Activated CD4-positive, alpha-beta T cell treated with anti-CD3 and anti-CD28 coated beads, Interleukin-2, amount 10 ng/mL, durations not matched to agents 24 days and 14 days (primary cell): ENCODE measurements around the gene HSPB2. TPM values are rescaled to one million over a fixed set of nuclear protein-coding genes. Genes with fewer than 3 reads are reported as not detected.
"Not testable (repeated sequence)": the region's sequence is repeated elsewhere in the genome, so short reads cannot be mapped to it uniquely, and the experiment has no call there.

Experiments
- DNase-seq: peaks from one replicate; pipeline ENCODE4 v3.0.0; 2022
- H3K27ac Mint-ChIP-seq: one replicate; pipeline ENCODE4 v1.8.0; 2022; ENCODE audit warnings: mild to moderate bottlenecking, mixed read lengths
- H3K27me3 Mint-ChIP-seq: one replicate; pipeline ENCODE4 v1.8.0; 2022; ENCODE audit warnings: mixed read lengths
- H3K36me3 Mint-ChIP-seq: one replicate; pipeline ENCODE4 v1.8.0; 2022; ENCODE audit warnings: low read depth, mild to moderate bottlenecking, mixed read lengths
- H3K4me1 Mint-ChIP-seq: one replicate; pipeline ENCODE4 v1.8.0; 2021; ENCODE audit warnings: mixed read lengths
- H3K4me3 Mint-ChIP-seq: one replicate; pipeline ENCODE4 v1.8.0; 2022; ENCODE audit warnings: mild to moderate bottlenecking, moderate library complexity, mixed read lengths
- H3K9me3 Mint-ChIP-seq: one replicate; pipeline ENCODE4 v1.8.0; 2021; ENCODE audit warnings: mixed read lengths
- intact Hi-C: fragments of 100-400 bp; cut with micrococcal nuclease; formaldehyde crosslinking; loops from one replicate; pipeline ENCODE4 v1.15.1; 2023
- total RNA-seq: library from RNA; stranded (reverse); gene quantifications from 2 replicates; pipeline ENCODE4 v1.2.3, GENCODE V29; 2022

Gene HSPB2, protein sequence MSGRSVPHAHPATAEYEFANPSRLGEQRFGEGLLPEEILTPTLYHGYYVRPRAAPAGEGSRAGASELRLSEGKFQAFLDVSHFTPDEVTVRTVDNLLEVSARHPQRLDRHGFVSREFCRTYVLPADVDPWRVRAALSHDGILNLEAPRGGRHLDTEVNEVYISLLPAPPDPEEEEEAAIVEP
- total RNA-seq, result not detected in 2 replicates

DNA sequence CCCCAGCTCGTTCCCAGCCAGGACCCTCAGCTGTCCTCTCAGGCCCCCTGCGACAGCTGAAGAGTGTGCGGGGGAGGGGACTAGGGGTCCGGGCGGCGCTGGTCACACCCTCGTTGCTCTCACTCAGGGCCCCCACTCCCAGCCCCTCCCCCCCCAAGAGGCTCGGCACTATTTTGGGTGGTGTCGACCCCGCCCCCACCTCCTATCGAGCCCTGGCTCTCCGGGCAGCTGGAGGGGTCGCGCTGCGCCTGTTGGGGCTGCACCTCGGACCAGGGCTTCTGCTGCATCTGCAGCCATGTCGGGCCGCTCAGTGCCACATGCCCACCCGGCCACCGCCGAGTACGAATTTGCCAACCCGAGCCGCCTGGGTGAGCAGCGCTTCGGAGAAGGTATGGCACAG lies at the start of gene HSPB2:
Gene HSPB2, plus strand, starts transcription at position 200 of the 400 bp plus-strand sequence. Its CDS starts 96 bp downstream, at position 296.
- no peaks in the 10 kb centered on the region for H3K36me3 Mint-ChIP-seq
- H3K9me3 Mint-ChIP-seq, result no peaks in the 10 kb centered on the region
- no peak within 1 kb of the TSS for H3K27ac Mint-ChIP-seq
- peaks cover 60% of the 10 kb centered on the region for H3K27me3 Mint-ChIP-seq
- H3K4me3 Mint-ChIP-seq, result no peak within 1 kb of the TSS
- no peak for DNase-seq
- H3K4me1 Mint-ChIP-seq, result no peaks in the 10 kb centered on the region
- intact Hi-C loops, result no loop called here

DNA sequence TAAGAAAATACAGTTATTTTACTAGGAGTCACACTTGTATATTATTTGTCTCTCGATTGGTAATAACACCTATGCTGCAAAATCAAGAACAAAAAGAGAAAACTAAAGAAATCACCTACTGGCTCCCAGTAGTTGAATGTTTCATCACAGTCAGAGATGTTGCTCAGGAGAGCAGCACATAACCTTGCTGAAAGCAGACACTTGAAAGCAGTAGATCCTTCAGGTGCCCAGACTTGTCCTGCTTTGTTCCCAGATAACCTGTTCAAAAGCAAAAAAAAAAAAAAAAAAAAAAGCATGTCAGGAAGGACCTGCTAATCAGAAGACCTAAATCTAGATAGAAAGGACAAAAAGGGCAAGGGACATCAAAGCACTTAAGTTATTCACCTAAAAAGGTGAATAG lies 42.4 kb upstream of the HSPB2 start:
- H3K4me3 Mint-ChIP-seq, result peak overlapping the region; percentile 28
- no peak for DNase-seq
- intact Hi-C loops, result loop anchor here (2.0 to 10.0 kb wide), 4 partner anchors 57 to 415 kb away; partner anchors contain the start of genes DLAT and SIK2
- H3K9me3 Mint-ChIP-seq, result no peaks in the 10 kb centered on the region
- peaks cover 11% of the 10 kb centered on the region for H3K4me1 Mint-ChIP-seq
- peaks cover 38% of the 10 kb centered on the region for H3K36me3 Mint-ChIP-seq
- H3K27me3 Mint-ChIP-seq, result no peaks in the 10 kb centered on the region
- no peak overlapping the region for H3K27ac Mint-ChIP-seq

DNA sequence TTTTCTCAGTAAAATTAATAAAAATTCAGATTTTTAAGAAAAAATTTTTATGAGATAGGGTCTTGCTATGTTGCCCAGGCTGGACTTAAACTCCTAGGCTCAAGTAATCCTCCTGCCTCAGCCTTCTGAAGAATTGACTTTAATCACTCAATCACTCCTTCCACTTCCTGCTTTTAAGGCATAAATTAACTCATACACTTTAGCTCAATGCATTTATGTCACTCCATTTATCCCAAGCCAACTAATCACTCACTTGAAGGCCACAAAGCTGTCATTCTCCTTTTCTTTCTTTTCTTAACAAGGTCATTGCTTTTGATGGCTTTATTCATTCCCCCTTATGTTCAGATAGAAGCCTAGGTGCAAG lies 42.0 kb upstream of the HSPB2 start:
- Mint-ChIP-seq H3K27ac (peak overlapping the region; percentile 90), H3K4me3 (peak overlapping the region; percentile 96), H3K27me3 (no peaks in the 10 kb centered on the region), H3K36me3 (peaks cover 36% of the 10 kb centered on the region), H3K9me3 (no peaks in the 10 kb centered on the region), H3K4me1 (peaks cover 11% of the 10 kb centered on the region)
- intact Hi-C loops, result loop anchor here (2.0 to 10.0 kb wide), 4 partner anchors 56 to 414 kb away; partner anchors contain the start of genes DLAT and SIK2
- no peak for DNase-seq

DNA sequence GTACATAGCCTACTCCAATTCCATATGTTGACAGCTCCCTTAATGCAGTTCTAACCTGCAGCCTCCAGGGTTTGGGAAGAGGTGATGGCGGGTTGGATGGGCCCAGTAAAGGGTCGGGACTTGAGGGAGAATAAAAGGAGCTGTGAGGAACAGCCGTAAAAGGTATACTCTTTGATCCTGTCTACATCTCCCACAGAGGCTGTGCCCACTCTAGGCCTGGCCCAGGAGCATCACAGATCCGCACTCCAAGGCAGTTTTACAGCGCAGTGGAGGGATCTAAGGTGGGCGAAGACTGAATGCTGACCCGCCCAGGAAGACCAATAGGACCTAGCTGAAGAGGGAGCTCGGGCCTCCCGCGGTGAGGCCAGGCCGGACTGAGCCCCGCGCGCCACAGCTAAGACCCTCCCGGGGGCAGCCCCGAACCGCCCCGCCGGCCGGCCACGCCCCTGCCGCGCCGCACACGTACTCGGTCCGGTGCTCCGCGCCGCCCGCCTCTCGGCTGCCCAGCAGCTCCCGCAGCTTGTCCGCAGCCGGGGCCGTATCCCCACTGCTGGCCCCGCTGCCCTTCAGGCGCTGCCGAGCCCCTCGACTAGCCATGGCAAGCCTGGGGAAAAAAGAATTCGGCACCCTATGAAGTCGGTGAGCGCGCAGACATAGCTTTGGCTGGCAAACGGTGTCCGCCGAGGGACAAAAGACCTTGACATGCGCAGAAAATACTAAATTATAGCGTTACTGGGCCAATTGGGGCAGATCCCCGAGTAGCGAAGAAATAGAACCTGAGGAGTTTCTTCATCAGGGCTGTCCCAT lies 41.4 kb upstream of the HSPB2 start, which contains the start of gene ALG9:
Gene ALG9, minus strand, starts transcription at position 696 of the 807 bp plus-strand sequence. Its CDS starts 99 bp downstream, at position 597.
- peaks cover 35% of the 10 kb centered on the region for H3K36me3 Mint-ChIP-seq
- H3K4me3 Mint-ChIP-seq, result peak within 1 kb of the TSS; percentile 96
- no peaks in the 10 kb centered on the region for H3K27me3 Mint-ChIP-seq
- intact Hi-C loops, result loop anchor here (1.0 to 10.0 kb wide), 5 partner anchors 8 to 414 kb away; partner anchors contain the start of genes CFAP68, DLAT, FDXACB1 and SIK2
- peak; percentile 97 for DNase-seq
- H3K27ac Mint-ChIP-seq, result peak within 1 kb of the TSS; percentile 90
- H3K4me1 Mint-ChIP-seq, result peaks cover 11% of the 10 kb centered on the region
- no peaks in the 10 kb centered on the region for H3K9me3 Mint-ChIP-seq

DNA sequence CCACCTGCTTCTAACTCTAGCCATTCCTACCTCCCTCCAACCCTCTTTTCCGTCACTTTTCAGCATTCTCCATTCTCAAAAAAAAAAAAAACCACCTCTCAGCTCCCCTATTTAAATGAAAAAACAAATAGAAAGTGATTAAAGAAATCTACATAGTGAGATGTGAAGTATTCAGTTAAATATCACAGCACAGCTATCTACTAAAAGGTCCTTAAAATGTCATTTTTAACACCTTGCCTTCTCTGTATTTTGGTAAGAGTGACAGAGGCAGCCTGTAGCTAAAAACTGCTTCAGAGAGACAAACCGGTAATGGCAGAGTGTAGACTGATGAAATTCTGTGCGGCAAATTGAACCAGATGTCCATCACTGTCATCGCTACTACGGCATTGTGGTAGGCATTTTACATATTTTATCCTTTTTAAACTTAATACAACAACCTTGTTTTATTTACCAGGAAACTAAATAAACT lies 40.8 kb upstream of the HSPB2 start:
- no peak for DNase-seq
- Mint-ChIP-seq H3K4me1 (peaks cover 11% of the 10 kb centered on the region), H3K36me3 (peaks cover 29% of the 10 kb centered on the region), H3K4me3 (peak overlapping the region; percentile 96), H3K27me3 (no peaks in the 10 kb centered on the region), H3K27ac (peak overlapping the region; percentile 76), H3K9me3 (no peaks in the 10 kb centered on the region)
- intact Hi-C loops, result loop anchor here (1.0 to 10.0 kb wide), 5 partner anchors 8 to 413 kb away; partner anchors contain the start of genes CFAP68, DLAT, FDXACB1 and SIK2

DNA sequence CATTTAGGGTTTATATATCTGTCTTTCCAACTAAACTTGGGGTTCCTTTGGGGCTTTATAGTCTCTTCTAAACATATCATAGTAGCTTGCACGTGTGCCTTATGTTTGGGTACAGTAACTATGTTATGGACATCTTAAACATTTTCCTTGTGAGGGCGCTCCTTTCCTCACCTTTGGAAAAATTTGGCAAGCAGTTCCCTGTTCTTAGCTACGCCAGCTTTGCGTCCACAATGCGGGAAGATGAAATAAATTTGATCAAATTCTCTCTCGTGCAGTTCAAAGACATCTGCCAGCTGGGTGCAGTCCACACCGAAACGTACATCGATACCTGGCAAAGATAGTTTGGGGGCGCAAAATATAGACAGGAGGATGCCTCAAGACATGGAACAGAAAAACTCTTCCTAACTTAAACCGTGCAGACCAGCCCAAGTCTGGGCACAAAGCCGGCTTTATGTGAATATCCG lies 34.1 kb upstream of the HSPB2 start:
- no peaks in the 10 kb centered on the region for H3K9me3 Mint-ChIP-seq
- H3K4me1 Mint-ChIP-seq, result peaks cover 10% of the 10 kb centered on the region
- peaks cover 12% of the 10 kb centered on the region for H3K36me3 Mint-ChIP-seq
- peak overlapping the region; percentile 95 for H3K4me3 Mint-ChIP-seq
- no peaks in the 10 kb centered on the region for H3K27me3 Mint-ChIP-seq
- peak overlapping the region; percentile 99 for H3K27ac Mint-ChIP-seq
- intact Hi-C loops, result loop anchor here (2.0 to 10.0 kb wide), 5 partner anchors 104 to 501 kb away; partner anchors contain the start of genes DLAT, POU2AF1 and PPP2R1B
- DNase-seq, result no peak

DNA sequence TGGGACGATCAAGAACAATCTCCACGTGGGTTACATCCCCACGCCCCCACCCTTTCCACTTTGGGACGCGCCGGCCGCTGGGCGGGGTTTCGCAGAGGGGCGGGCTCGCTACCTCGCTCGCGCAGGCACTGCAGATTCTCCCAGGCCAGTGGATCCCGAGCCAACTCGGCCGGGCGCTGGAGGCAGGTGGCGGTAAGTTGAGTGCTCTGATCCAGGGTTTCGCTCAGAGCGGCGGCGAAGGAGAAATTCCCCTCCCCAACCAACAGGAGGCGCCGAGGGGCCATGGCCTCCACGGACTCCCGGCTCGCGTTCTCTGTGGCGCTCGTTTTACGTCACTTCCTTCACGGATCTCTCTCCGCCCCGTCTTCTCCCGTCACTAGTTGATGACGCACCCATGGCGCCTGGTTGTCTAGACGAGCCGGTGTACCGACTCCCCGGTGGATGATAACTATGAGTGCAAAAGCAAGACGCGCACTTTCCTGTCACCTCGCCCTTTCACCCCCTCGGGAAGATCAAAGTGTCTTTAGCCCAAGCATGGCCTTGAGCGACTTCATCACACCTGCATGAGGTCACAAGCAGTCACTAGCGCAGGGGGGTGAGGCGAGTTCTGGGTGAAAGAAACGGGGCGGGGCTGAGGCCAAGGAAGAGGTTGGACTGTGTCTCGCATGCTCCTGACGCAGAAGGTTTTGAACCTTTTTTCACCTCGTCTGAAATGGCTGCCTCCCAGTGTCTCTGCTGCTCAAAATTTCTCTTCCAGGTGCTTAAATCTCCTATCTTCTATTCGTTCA lies 33.5 kb upstream of the HSPB2 start, which contains the start of the genes CFAP68 and FDXACB1:
Gene CFAP68, plus strand, starts transcription at position 693 of the 788 bp plus-strand sequence. Its CDS starts 20 bp downstream, at position 713.
Gene FDXACB1, minus strand, starts transcription at position 317 of the 788 bp plus-strand sequence. Its CDS starts 33 bp downstream, at position 284.
- DNase-seq, result peak; percentile 98
- Mint-ChIP-seq H3K36me3 (peaks cover 11% of the 10 kb centered on the region), H3K27ac (peak within 1 kb of the TSS; percentile 99)

DNA sequence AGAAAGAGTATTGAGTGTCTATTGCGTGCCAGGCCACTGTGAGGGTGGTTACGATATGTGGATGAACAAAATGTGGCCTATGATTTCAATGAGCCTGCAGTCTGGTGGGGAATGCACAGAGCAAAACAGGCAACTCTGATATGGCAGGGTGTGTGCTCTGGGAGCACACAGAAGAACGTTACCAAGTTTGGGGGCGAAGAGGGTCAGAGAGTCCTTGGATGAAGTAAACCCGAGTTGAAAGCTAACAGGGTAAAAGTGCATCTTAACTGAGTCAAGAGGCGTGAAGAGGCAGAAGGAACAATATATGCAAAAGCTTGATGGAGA lies 32.9 kb upstream of the HSPB2 start:
- H3K27me3 Mint-ChIP-seq, result no peaks in the 10 kb centered on the region
- H3K36me3 Mint-ChIP-seq, result peaks cover 8% of the 10 kb centered on the region
- peaks cover 10% of the 10 kb centered on the region for H3K4me1 Mint-ChIP-seq
- no peaks in the 10 kb centered on the region for H3K9me3 Mint-ChIP-seq
- peak overlapping the region; percentile 95 for H3K4me3 Mint-ChIP-seq
- H3K27ac Mint-ChIP-seq, result peak overlapping the region; percentile 99
- intact Hi-C loops, result loop anchor here (1.0 to 10.0 kb wide), 10 partner anchors 8 to 502 kb away; partner anchors contain the start of genes ALG9, DLAT, NKAPD1 and PIH1D2
- no peak for DNase-seq

More for the DNA sequence above, 33.5 kb upstream of the HSPB2 start, which contains the start of the genes CFAP68 and FDXACB1:
- Mint-ChIP-seq H3K4me3 (peak within 1 kb of the TSS; percentile 95), H3K27me3 (no peaks in the 10 kb centered on the region), H3K4me1 (peaks cover 10% of the 10 kb centered on the region), H3K9me3 (no peaks in the 10 kb centered on the region)
- intact Hi-C loops, result loop anchor here (1.0 to 10.0 kb wide), 10 partner anchors 8 to 502 kb away; partner anchors contain the start of genes ALG9, DLAT, NKAPD1 and PIH1D2

DNA sequence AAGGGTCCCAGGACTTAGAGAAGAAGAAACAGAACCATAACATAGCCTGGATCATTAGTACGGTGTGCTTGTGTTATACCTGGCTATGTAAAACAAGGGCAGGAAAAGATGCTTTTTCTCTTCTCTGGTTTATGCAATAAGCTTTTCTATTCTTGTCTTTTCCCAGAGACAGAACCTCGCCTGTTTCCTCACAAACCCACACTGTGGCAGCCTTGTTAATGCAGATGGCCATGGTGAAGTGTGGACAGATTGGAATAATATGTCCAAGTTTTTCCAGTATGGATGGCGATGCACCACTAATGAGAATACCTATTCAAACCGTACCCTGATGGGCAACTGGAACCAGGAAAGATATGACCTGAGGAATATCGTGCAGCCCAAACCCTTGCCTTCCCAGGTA lies 30.3 kb upstream of the HSPB2 start:
- H3K9me3 Mint-ChIP-seq, result no peaks in the 10 kb centered on the region
- H3K27me3 Mint-ChIP-seq, result no peaks in the 10 kb centered on the region
- no peak for DNase-seq
- peaks cover 4% of the 10 kb centered on the region for H3K36me3 Mint-ChIP-seq
- H3K4me1 Mint-ChIP-seq, result peaks cover 10% of the 10 kb centered on the region
- intact Hi-C loops, result no loop called here
- H3K27ac Mint-ChIP-seq, result no peak overlapping the region
- H3K4me3 Mint-ChIP-seq, result no peak overlapping the region

DNA sequence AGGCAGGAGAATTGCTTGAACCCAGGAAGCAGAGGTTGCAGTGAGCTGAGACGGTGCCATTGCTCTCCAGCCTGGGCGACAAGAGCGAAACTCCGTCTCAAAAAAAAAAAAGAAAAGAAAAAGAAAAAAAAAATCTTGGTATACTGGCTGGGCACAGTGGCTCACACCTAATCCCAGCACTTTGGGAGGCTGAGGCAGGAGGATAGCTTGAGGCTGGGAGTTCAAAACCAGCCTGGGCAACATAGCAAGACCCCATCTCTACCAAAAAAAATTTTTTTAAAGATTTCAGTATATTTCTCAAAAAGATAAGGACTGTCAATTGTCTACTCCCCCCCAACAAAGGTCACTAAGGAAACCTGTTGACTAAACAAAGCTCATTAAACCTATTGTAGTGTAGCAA lies 27.5 kb upstream of the HSPB2 start:
- H3K4me3 Mint-ChIP-seq, DNase-seq, H3K36me3 Mint-ChIP-seq, H3K4me1 Mint-ChIP-seq, H3K9me3 Mint-ChIP-seq, H3K27ac Mint-ChIP-seq, intact Hi-C loops, H3K27me3 Mint-ChIP-seq: not testable (repeated sequence)

DNA sequence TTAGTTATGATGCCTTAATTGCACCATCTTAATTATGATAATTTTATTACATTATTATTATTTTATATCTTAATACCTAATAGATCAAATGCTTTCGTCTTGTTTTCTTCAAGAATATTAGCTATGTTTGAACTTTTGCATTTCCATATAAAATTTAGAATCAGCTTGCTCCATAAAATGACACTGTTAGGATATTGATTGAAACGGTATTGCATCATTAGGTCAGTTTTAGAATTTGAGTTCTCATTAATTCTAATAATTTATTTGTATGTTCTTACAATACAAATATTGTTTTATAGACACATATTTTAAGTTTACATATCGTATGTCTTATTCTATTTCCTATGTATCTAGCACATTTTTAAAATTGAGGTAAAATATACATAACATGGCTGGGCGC lies 26.5 kb upstream of the HSPB2 start:
- Mint-ChIP-seq H3K4me1 (no peaks in the 10 kb centered on the region), H3K36me3 (no peaks in the 10 kb centered on the region), H3K4me3 (no peak overlapping the region), H3K27me3 (peaks cover 2% of the 10 kb centered on the region), H3K27ac (no peak overlapping the region), H3K9me3 (no peaks in the 10 kb centered on the region)
- DNase-seq, result no peak
- intact Hi-C loops, result no loop called here

DNA sequence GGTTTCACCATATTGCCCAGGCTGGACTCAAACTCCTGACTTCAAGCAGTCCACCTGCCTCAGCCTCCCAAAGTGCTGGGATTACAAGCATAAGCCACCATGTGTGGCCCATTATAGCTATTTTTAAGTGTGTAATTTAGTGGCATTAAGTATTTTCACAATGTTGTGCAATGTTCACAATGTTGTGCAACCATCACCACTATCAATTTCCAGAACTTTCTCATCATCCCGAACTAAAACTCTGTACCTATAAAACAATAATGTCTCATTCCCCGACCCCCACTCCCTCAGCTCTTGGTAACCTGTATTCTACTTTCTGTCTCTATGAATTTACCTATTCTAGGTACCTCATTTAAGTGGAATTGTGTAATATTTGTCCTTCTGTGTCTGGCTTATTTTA lies 25.7 kb upstream of the HSPB2 start:
- intact Hi-C loops, result no loop called here
- Mint-ChIP-seq H3K27ac (no peak overlapping the region), H3K4me3 (no peak overlapping the region), H3K4me1 (no peaks in the 10 kb centered on the region), H3K27me3 (peaks cover 3% of the 10 kb centered on the region), H3K9me3 (no peaks in the 10 kb centered on the region), H3K36me3 (no peaks in the 10 kb centered on the region)
- no peak for DNase-seq

DNA sequence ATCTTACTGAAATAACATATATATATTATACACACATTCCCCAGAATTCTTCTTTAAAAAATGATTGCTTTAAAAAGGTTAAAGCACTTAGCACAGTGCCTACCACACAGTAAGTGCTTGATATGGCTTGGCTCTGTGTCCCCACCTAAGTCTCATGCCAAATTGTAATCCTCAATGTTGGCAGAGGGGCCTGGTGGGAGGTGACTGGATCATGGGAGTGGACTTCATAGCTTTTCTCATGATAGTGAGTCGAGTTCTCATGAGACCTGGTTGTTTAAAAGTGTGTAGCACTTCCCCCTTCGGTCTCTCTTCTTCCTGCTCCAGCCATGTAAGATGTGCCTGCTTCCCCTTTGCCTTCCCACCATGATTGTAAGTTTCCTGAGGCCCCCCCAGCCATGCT lies 7.1 kb upstream of the HSPB2 start:
- peaks cover 29% of the 10 kb centered on the region for H3K27me3 Mint-ChIP-seq
- H3K36me3 Mint-ChIP-seq, result no peaks in the 10 kb centered on the region
- no peak overlapping the region for H3K27ac Mint-ChIP-seq
- H3K9me3 Mint-ChIP-seq, result no peaks in the 10 kb centered on the region
- intact Hi-C loops, result no loop called here
- no peak for DNase-seq
- H3K4me1 Mint-ChIP-seq, result peaks cover 1% of the 10 kb centered on the region
- H3K4me3 Mint-ChIP-seq, result no peak overlapping the region
